Measurements from ENCODE around the gene TMEM238L. TPM values are rescaled to one million over a fixed set of nuclear protein-coding genes. Genes with fewer than 3 reads are reported as not detected.

TMEM238L gene
- total and polyA plus RNA-seq, 2 experiments from 2014 or later = not detected

DNA sequence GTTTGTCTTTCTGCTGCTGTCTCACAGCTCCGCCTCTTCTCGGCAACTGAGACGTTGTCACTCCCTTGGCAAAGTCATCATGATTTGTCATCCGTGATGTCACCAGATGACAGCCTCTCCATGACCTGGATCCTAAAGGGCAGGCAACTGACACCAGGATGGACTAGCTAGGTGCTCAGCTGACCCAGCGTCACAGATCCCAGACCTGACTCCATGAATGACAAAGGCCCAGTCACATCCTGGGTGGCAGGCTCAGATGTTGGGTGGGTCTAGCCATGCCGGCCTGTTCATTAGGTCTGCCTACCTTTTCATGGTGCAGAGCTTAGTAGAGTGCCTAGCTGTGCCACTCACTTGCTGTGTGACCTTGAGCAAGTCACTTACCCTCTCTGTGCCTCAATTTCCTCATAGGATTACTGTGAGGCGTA, 3.8 kb upstream of the TMEM238L start:
- no peaks in the 10 kb centered on the region for H3K9me2 ChIP-seq (ENCODE audit: insufficient read depth)
- H3K4me1 Mint-ChIP-seq = peaks cover 7% of the 10 kb centered on the region; the same call in 2 of the 3 replicates
- H3K4me3 ChIP-seq = no peak overlapping the region
- no peaks in the 10 kb centered on the region for H3K27me3 ChIP-seq (ENCODE audit: insufficient read depth)
- peaks cover 3% of the 10 kb centered on the region for H3K27me3 Mint-ChIP-seq (ENCODE audit: insufficient read depth, low read depth, poor library complexity)
- H3K4me2 ChIP-seq = no peak overlapping the region
- no peak overlapping the region for H3K4me3 Mint-ChIP-seq
- no peaks in the 10 kb centered on the region for H3K4me1 ChIP-seq (ENCODE audit: insufficient read depth)
- H3K36me3 ChIP-seq (ENCODE audit: insufficient read depth) = no peaks in the 10 kb centered on the region
- H4K20me1 ChIP-seq (replicated peaks; ENCODE audit: insufficient read depth) = no peaks in the 10 kb centered on the region
- H3K27ac ChIP-seq (ENCODE audit: low read depth) = no peak overlapping the region
- ATAC-seq (no peak), DNase-seq (ENCODE audit: low spot score) (peak; percentile 16)
- H3K36me3 Mint-ChIP-seq (ENCODE audit: low read depth) = no peaks in the 10 kb centered on the region; the same call in 2 of the 3 replicates
- no peaks in the 10 kb centered on the region; the same call in 2 of the 3 replicates for H3K9me3 Mint-ChIP-seq
- no peak overlapping the region for H2AFZ ChIP-seq
- H3K79me2 ChIP-seq (replicated peaks; ENCODE audit: insufficient read depth) = no peaks in the 10 kb centered on the region
- H3F3A ChIP-seq (replicated peaks; ENCODE audit: low read depth) = no peaks in the 10 kb centered on the region
- TF ChIP-seq CREB1 (CRISPR knock-in tag; IDR thresholded peaks at IDR 0.05; ENCODE audit: low read depth) (peak; percentile 57; the same call in 1 of the 2 replicates), ZNF331 (CRISPR knock-in tag; IDR thresholded peaks at IDR 0.05; ENCODE audit: low read depth) (no peak)
- H3K27ac Mint-ChIP-seq = no peak overlapping the region

- Histone ChIP-seq H3K4me3 (no peak overlapping the region), H3K79me2 (replicated peaks; ENCODE audit: insufficient read depth) (no peaks in the 10 kb centered on the region), H2AFZ (no peak overlapping the region), H3K36me3 (ENCODE audit: insufficient read depth) (no peaks in the 10 kb centered on the region), H3K27ac (ENCODE audit: low read depth) (no peak overlapping the region), H3K9me2 (ENCODE audit: insufficient read depth) (no peaks in the 10 kb centered on the region), H3F3A (replicated peaks; ENCODE audit: low read depth) (no peaks in the 10 kb centered on the region), H3K4me2 (no peak overlapping the region), H4K20me1 (replicated peaks; ENCODE audit: insufficient read depth) (no peaks in the 10 kb centered on the region), H3K27me3 (ENCODE audit: insufficient read depth) (no peaks in the 10 kb centered on the region), H3K4me1 (ENCODE audit: insufficient read depth) (no peaks in the 10 kb centered on the region)
- ATAC-seq (no peak), DNase-seq (ENCODE audit: low spot score) (no peak)
- H3K4me1 Mint-ChIP-seq = peaks cover 7% of the 10 kb centered on the region; the same call in 2 of the 3 replicates
- H3K4me3 Mint-ChIP-seq = no peak overlapping the region
- no peak overlapping the region for H3K27ac Mint-ChIP-seq
- H3K27me3 Mint-ChIP-seq (ENCODE audit: insufficient read depth, low read depth, poor library complexity) = peaks cover 3% of the 10 kb centered on the region
- no peaks in the 10 kb centered on the region; the same call in 2 of the 3 replicates for H3K36me3 Mint-ChIP-seq (ENCODE audit: low read depth)
- no peaks in the 10 kb centered on the region; the same call in 2 of the 3 replicates for H3K9me3 Mint-ChIP-seq
- TF ChIP-seq ZNF331 (CRISPR knock-in tag; IDR thresholded peaks at IDR 0.05; ENCODE audit: low read depth) = no peak
- TF ChIP-seq, protein P1, sequence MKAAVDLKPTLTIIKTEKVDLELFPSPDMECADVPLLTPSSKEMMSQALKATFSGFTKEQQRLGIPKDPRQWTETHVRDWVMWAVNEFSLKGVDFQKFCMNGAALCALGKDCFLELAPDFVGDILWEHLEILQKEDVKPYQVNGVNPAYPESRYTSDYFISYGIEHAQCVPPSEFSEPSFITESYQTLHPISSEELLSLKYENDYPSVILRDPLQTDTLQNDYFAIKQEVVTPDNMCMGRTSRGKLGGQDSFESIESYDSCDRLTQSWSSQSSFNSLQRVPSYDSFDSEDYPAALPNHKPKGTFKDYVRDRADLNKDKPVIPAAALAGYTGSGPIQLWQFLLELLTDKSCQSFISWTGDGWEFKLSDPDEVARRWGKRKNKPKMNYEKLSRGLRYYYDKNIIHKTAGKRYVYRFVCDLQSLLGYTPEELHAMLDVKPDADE (IDR thresholded peaks at IDR 0.05) = no peak
- no peak for TF ChIP-seq EZH2 (IDR thresholded peaks at IDR 0.05; ENCODE audit: low read depth, unreplicated experiment)
- TF ChIP-seq EZH2phosphoT487 (IDR thresholded peaks at IDR 0.05; ENCODE audit: unreplicated experiment) = no peak
- TF ChIP-seq, protein P2, sequence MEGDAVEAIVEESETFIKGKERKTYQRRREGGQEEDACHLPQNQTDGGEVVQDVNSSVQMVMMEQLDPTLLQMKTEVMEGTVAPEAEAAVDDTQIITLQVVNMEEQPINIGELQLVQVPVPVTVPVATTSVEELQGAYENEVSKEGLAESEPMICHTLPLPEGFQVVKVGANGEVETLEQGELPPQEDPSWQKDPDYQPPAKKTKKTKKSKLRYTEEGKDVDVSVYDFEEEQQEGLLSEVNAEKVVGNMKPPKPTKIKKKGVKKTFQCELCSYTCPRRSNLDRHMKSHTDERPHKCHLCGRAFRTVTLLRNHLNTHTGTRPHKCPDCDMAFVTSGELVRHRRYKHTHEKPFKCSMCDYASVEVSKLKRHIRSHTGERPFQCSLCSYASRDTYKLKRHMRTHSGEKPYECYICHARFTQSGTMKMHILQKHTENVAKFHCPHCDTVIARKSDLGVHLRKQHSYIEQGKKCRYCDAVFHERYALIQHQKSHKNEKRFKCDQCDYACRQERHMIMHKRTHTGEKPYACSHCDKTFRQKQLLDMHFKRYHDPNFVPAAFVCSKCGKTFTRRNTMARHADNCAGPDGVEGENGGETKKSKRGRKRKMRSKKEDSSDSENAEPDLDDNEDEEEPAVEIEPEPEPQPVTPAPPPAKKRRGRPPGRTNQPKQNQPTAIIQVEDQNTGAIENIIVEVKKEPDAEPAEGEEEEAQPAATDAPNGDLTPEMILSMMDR (conservative IDR thresholded peaks at IDR 0.05; ENCODE audit: low read depth in 2 of 2) = no peak
- TF ChIP-seq ZNF114 (CRISPR knock-in tag; IDR thresholded peaks at IDR 0.05) = no peak
- TF ChIP-seq ZNF462 (CRISPR knock-in tag; IDR thresholded peaks at IDR 0.05) = no peak
- no peak for TF ChIP-seq JUNB (IDR thresholded peaks at IDR 0.05; ENCODE audit: unreplicated experiment)
- TF ChIP-seq NANOG (IDR thresholded peaks at IDR 0.05; ENCODE audit: borderline replicate concordance) = no peak
- TF ChIP-seq CREB1 (CRISPR knock-in tag; IDR thresholded peaks at IDR 0.05; ENCODE audit: low read depth) = no peak
Observed at GRCh38 chr17:10806545-10807262, 2.8 kb upstream of the TMEM238L start.

All from GM23338 (cell line).